ENCODE measurements around the gene DPF3.

Gene DPF3

GRCh38 chr14:72771561-72771960 is 122.3 kb downstream of the DPF3 start:
- TF ChIP-seq CTCF (IDR thresholded peaks at IDR 0.05): no peak

GRCh38 chr14:72766296-72766695 is 127.6 kb downstream of the DPF3 start:
- no peak for TF ChIP-seq CTCF (IDR thresholded peaks at IDR 0.05)

- TF ChIP-seq CTCF (IDR thresholded peaks at IDR 0.05): no peak
Measured at GRCh38 chr14:72763892-72764291, 130.0 kb downstream of the DPF3 start.

- TF ChIP-seq CTCF (IDR thresholded peaks at IDR 0.05): no peak
Measured at GRCh38 chr14:72759670-72760069, 134.2 kb downstream of the DPF3 start.

GRCh38 chr14:72758993-72759392 is 134.9 kb downstream of the DPF3 start:
- TF ChIP-seq CTCF (IDR thresholded peaks at IDR 0.05): no peak

GRCh38 chr14:72758420-72758819 is 135.5 kb downstream of the DPF3 start:
- TF ChIP-seq CTCF (IDR thresholded peaks at IDR 0.05): no peak

- no peak for TF ChIP-seq CTCF (IDR thresholded peaks at IDR 0.05)
Measured at GRCh38 chr14:72756967-72757366, 136.9 kb downstream of the DPF3 start.

GRCh38 chr14:72755766-72756165 is 138.1 kb downstream of the DPF3 start:
- TF ChIP-seq CTCF (IDR thresholded peaks at IDR 0.05): no peak

All from LNCAP (cell line).